Measurements from ENCODE around the gene STAB1.

Gene STAB1

DNA sequence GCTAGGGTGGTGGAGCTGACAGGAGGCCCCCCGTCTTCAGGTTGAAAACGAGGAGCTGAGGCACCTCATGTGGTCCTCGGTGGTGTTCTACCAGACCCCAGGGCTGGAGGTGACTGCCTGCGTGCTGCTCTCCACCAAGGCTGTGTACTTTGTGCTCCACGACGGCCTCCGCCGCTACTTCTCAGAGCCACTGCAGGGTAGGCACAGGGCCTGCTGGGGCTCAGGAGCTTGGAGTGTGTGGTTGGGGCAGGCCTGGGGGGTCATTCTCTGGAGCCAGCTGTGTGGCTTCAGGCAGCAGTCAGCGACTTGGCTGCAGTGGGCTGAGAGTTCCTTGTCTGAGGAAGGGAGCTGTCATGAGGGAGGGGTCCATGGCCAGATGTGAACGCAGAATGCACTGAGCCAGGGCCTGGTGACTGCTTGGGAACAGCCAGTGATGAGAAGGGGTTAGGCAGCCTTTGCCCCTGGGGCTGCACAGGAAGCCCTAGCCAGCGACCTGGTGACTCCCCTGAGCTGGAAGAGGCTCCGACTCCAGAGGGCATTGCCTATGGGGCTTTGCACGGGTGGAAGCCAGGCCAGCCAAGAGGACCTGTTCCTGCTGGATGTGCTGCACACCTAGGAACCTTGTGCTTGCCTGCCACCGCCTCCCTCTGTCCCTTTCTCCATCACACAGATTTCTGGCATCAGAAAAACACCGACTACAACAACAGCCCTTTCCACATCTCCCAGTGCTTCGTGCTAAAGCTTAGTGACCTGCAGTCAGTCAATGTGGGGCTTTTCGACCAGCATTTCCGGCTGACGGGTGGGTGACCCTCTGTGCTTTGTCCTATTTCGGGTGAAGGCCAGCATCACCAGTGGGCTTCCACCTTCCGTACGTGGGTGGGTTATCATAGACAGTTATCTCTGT is 4.9 kb upstream of the STAB1 start:
- H3K4me1 Mint-ChIP-seq = peaks cover 19% of the 10 kb centered on the region
- H3K36me3 Mint-ChIP-seq = peaks cover 51% of the 10 kb centered on the region
- H3K9me3 Mint-ChIP-seq = no peaks in the 10 kb centered on the region
- H3K4me3 Mint-ChIP-seq = no peak overlapping the region
- DNase-seq (ENCODE audit: low spot score in 2 of 2) = no peak
- no peak for ATAC-seq
- H3K27ac Mint-ChIP-seq = peak overlapping the region; percentile 36

DNA sequence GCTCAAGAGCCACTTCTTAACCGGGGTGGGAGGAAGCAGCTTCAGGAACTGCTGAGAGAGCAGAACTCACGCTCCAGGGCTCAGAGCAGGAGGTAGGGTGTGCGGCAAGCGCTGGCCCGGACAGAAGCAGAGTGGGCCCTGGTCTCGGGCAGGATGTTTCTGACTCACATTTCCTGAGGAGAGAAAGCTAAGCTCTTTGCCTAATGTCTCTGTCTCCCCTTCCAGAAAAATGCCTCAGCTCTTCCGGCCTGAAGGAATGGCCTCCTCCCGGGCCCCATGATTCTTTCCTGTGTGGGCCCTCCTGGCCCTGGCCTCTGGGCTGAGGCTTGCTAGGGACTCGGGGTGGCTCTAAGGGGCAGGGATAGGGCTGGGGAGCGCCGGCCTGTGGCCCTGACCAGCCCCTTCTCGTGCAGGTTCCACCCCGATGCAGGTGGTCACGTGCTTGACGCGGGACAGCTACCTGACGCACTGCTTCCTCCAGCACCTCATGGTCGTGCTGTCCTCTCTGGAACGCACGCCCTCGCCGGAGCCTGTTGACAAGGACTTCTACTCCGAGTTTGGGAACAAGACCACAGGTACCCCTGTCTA is 4.1 kb upstream of the STAB1 start:
- H3K36me3 Mint-ChIP-seq = peaks cover 44% of the 10 kb centered on the region
- ATAC-seq = peak; percentile 50
- H3K9me3 Mint-ChIP-seq = no peaks in the 10 kb centered on the region
- peak overlapping the region; percentile 36 for H3K27ac Mint-ChIP-seq
- DNase-seq (ENCODE audit: low spot score in 2 of 2) = no peak
- H3K4me1 Mint-ChIP-seq = peaks cover 19% of the 10 kb centered on the region
- H3K4me3 Mint-ChIP-seq = no peak overlapping the region

DNA sequence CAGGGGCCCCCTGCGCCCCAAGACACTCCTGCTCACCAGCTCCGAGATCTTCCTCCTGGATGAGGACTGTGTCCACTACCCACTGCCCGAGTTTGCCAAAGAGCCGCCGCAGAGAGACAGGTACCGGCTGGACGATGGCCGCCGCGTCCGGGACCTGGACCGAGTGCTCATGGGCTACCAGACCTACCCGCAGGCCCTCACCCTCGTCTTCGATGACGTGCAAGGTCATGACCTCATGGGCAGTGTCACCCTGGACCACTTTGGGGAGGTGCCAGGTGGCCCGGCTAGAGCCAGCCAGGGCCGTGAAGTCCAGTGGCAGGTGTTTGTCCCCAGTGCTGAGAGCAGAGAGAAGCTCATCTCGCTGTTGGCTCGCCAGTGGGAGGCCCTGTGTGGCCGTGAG is 3.1 kb upstream of the STAB1 start:
- DNase-seq (ENCODE audit: low spot score in 2 of 2) (no peak), ATAC-seq (no peak)
- Mint-ChIP-seq H3K9me3 (no peaks in the 10 kb centered on the region), H3K4me3 (no peak overlapping the region), H3K36me3 (peaks cover 40% of the 10 kb centered on the region), H3K27ac (no peak overlapping the region), H3K4me1 (peaks cover 19% of the 10 kb centered on the region)

DNA sequence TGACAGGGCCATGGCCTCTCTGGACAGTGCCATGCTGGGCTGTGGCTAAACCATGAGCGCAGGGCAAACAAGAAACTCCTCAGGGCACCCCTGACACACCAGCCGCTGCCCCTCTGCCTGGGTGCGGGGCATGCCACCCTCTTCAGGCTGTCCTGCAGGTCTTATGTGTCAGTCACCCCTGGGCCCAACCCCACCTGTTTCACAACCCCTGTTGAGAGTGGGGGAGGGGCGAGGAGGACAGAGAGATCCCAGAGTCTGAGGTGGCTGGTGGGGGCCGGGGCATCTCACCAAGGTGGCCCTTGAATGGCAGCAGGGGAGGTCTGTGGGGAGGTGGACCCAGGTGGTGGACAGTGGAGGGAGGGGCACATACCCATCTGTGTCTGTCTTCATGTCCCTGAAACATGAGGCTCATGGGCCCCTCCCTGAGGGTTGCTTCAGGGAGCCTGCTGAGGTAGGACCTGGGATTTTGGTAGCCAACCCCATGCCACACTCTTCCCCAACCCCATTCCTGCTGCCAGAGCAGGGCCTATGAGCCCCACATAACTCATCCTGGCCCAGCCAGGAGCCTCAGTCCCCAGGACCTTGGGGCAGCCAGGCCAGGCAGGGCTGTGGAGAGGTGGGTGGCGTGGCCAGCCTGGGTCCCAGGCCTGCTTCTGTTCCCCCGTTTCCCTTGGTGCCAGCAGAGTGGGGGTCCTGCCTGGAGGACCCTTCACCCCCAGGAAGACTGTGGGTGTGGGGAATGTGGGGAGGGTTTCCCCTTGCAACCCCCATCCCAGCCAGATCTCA is 1.7 kb upstream of the STAB1 start:
- H3K4me1 Mint-ChIP-seq = peaks cover 19% of the 10 kb centered on the region

DNA sequence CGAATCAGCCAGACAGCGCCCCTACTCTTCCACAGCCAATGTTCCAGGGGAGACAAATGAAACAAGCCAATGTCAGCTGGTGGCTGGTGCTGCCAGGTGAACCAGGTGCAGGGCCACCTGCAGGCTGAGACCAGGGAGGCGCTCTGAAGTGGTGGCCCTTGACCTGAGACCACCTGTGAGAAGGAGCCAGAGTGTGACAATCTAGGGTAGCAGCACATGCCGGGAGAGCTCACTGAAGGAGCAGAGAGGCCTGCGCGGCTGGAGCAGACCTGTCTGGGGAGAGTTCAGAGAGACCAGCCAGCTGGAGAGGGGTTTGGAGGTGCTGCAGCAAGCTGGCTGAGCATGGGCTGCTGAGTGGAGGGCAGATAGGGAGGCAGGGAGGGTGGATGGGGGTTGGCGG is 693 bp upstream of the STAB1 start:
- no peak for DNase-seq (ENCODE audit: low spot score in 2 of 2)
- Mint-ChIP-seq H3K4me1 (peaks cover 19% of the 10 kb centered on the region), H3K27ac (no peak overlapping the region), H3K36me3 (peaks cover 27% of the 10 kb centered on the region), H3K9me3 (no peaks in the 10 kb centered on the region), H3K4me3 (no peak overlapping the region)
- no peak for ATAC-seq

More for the DNA sequence above, 1.7 kb upstream of the STAB1 start:
- ATAC-seq (no peak), DNase-seq (ENCODE audit: low spot score in 2 of 2) (no peak)
- Mint-ChIP-seq H3K9me3 (no peaks in the 10 kb centered on the region), H3K36me3 (peaks cover 27% of the 10 kb centered on the region), H3K27ac (no peak overlapping the region), H3K4me3 (no peak overlapping the region)

DNA sequence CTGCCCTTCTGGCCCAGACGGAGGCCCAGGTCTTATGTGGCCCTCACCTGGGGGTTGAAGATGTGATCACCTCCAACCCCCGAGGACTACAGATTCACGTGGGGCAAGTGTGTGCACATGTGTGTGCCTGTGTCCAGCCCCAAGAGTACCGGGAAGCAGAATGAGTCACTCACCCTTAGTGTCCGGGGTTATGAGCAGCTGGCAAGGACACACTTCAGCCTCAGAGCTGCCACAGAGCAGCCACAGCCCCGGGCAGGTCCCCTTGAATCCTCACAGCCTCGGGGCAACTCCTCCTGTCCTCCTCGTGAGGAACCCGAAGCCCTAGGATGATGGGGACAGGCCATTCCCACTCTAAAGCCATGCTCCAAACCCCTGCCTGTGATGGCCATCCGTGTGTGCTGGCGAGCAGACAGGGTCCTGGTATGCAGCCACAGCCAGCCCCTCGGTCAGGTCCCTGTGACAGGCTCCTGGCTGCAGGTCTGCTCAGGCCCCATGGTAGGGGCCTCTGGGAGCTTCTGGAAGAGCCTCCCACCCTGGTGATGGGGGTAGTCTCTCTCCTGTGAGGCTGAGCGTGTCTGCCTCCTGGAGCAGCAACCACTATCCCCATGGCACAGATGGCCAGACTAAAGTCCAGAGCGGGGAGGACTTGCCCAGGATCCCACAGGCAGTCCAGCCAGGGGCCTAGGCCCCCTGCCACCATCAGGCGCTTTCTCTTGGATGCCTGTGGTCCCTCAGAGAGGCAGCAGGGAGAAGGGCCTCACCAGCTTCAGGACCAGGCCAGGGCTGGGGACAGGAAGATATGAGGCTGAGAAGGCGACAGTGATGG is 852 bp downstream of the STAB1 start:
- Mint-ChIP-seq H3K4me3 (no peak overlapping the region), H3K27ac (no peak overlapping the region)

DNA sequence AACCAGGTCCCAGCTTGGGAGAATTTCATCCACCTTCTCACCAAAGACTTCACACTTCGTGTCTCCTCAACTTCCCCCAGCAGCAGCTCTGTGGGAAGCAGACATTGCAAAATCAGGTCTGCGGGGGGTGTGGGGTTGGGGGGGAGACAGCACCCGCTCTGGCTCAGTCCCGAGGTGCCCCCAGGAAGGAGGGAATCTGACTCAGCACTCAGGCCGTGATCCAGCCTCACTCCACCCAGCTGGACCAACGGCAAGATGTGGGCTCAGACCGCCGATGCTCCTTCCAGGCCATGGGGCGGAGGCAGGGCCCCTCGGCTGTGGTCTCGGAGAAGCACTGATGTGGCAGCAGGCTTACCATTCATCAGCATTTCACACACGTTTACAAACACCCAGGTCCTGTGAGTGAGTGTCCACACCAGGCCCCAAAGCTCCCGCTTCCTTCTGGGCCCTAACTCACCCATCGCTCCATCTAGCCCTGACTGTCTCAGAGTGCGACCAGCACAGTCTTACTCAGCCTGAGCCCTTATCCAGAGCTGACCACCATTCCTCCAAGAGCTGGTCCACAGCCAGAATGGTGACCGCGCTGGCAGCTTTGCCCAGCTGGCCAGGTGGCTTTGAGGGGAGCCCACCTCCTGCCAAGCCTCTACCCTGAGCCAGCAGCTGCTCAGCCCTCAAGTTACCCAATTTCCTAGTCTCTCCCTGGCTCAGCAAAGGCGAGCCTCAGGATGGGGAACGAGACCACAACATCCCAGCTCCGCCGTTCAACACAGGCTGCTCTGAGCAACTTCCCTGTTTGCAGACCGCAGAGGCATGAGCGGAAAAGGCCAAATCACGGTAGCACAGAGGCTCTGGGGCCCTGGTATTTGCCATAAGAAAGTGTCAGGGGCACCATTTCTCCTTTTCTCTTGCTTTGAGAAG is 3.3 kb downstream of the STAB1 start:
- H3K27ac Mint-ChIP-seq = no peak overlapping the region

More for the DNA sequence above, 852 bp downstream of the STAB1 start:
- ATAC-seq (no peak), DNase-seq (ENCODE audit: low spot score in 2 of 2) (no peak)
- H3K4me1 Mint-ChIP-seq = peaks cover 7% of the 10 kb centered on the region
- H3K9me3 Mint-ChIP-seq = no peaks in the 10 kb centered on the region
- peaks cover 16% of the 10 kb centered on the region for H3K36me3 Mint-ChIP-seq

DNA sequence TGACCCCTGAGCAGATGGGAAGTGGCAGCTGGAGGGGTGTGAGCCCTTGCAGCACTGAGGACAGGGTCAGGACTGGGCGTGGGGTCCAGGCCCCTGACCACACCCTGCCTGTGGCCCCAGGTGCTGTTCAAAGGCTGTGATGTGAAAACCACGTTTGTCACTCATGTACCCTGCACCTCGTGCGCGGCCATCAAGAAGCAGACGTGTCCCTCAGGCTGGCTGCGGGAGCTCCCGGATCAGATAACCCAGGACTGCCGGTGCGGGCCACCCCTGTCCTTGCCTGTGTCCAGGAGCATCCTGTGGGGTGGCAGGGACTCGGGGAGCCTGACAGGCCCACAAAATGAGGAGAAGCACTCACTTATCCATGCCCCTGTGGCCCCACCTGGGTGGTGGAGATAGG is 5.9 kb downstream of the STAB1 start:
- Mint-ChIP-seq H3K4me1 (no peaks in the 10 kb centered on the region), H3K9me3 (no peaks in the 10 kb centered on the region), H3K36me3 (no peaks in the 10 kb centered on the region), H3K27ac (no peak overlapping the region), H3K4me3 (no peak overlapping the region)
- ATAC-seq (no peak), DNase-seq (ENCODE audit: low spot score in 2 of 2) (no peak)

More for the DNA sequence above, 3.3 kb downstream of the STAB1 start:
- Mint-ChIP-seq H3K36me3 (no peaks in the 10 kb centered on the region), H3K4me3 (no peak overlapping the region), H3K4me1 (peaks cover 7% of the 10 kb centered on the region), H3K9me3 (no peaks in the 10 kb centered on the region)
- ATAC-seq (no peak), DNase-seq (ENCODE audit: low spot score in 2 of 2) (no peak)

DNA sequence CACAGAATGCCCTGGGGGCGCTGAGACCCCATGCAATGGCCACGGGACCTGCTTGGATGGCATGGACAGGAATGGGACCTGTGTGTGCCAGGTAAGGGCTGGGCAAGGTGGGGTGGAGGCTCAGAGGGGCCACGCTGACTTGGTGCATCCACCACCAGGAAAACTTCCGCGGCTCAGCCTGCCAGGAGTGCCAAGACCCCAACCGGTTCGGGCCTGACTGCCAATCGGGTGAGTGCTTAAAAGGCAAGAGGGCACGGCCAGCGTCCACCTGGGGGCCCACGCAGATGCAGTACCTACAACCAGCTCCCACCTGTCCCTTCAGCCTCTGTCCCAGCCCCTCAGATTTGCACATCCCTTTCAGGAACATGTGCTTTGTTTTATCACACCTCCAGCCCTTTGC is 6.9 kb downstream of the STAB1 start:
- H3K9me3 Mint-ChIP-seq = no peaks in the 10 kb centered on the region
- no peaks in the 10 kb centered on the region for H3K36me3 Mint-ChIP-seq
- no peak for DNase-seq (ENCODE audit: low spot score in 2 of 2)
- no peak for ATAC-seq
- H3K4me3 Mint-ChIP-seq = no peak overlapping the region
- no peaks in the 10 kb centered on the region for H3K4me1 Mint-ChIP-seq
- no peak overlapping the region for H3K27ac Mint-ChIP-seq

DNA sequence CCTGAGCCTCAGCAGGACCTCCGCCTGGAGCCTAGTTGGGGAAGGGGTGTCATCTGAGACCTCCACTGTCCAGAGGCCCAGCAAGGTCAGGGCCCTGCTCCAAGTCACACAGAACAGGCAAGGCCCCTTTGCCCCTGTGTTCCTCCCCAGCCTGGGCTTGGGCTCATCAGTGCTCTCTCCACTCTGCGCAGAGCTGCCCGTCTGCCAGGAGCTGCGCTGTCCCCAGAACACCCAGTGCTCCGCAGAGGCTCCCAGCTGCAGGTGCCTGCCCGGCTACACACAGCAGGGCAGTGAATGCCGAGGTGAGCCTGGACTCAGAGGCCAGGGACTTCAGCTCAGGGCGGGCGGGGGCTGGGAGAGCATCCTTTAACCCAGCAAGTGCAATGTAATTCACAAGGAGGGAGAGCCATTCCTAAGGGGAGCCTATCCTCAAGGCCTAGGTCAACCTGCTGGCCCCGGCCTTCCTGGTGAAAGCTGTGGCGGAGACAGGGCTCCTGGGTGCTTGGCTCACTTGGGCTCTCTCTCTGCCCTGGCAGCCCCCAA is 7.7 kb downstream of the STAB1 start:
- Mint-ChIP-seq H3K36me3 (no peaks in the 10 kb centered on the region), H3K4me1 (no peaks in the 10 kb centered on the region), H3K9me3 (no peaks in the 10 kb centered on the region), H3K27ac (no peak overlapping the region), H3K4me3 (no peak overlapping the region)
- DNase-seq (ENCODE audit: low spot score in 2 of 2) = no peak
- no peak for ATAC-seq

DNA sequence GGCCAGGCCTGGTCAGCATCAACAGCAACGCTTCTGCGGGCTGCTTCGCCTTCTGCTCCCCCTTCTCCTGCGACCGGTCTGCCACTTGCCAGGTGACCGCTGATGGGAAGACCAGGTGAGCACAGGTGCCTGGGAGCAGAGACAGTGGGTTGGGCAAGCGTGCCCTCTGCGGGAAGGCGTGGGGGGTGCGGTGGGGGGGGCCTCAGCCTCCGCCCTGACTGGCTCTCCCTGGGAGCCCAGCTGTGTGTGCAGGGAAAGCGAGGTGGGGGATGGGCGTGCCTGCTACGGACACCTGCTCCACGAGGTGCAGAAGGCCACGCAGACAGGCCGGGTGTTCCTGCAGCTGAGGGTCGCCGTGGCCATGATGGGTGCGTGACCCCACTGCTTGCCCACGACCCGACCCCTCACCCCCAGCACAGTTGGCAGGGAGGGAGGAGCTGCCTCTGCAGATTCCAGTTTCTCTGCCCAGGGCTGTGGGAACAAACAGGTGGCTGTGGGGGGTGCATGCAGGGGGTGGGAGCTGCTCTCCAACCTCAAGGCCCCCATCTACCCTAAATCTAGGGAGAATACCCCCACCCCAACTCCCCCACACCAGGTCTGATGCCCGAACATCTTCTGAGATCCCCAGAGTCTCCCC is 8.8 kb downstream of the STAB1 start:
- H3K9me3 Mint-ChIP-seq = no peaks in the 10 kb centered on the region
- no peak for ATAC-seq
- DNase-seq (ENCODE audit: low spot score in 2 of 2) = no peak
- H3K4me3 Mint-ChIP-seq = no peak overlapping the region
- H3K4me1 Mint-ChIP-seq = no peaks in the 10 kb centered on the region
- no peak overlapping the region for H3K27ac Mint-ChIP-seq
- no peaks in the 10 kb centered on the region for H3K36me3 Mint-ChIP-seq

DNA sequence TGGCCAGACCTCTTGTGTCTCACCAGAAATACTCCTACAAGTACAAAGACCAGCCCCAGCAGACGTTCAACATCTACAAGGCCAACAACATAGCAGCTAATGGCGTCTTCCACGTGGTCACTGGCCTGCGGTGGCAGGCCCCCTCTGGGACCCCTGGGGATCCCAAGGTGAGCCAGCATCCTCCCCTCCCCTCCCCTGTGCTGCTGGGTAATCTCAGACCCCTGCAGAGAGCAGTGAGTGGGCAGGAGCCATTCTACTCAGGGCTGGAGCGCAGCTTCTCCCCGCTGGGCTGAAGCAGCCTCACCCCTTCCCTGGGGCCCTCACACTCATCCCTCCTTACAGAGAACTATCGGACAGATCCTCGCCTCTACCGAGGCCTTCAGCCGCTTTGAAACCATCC is 9.8 kb downstream of the STAB1 start:
- no peaks in the 10 kb centered on the region for H3K9me3 Mint-ChIP-seq
- no peak for DNase-seq (ENCODE audit: low spot score in 2 of 2)
- no peak overlapping the region for H3K27ac Mint-ChIP-seq
- no peaks in the 10 kb centered on the region for H3K36me3 Mint-ChIP-seq
- H3K4me3 Mint-ChIP-seq = no peak overlapping the region
- H3K4me1 Mint-ChIP-seq = no peaks in the 10 kb centered on the region
- no peak for ATAC-seq

DNA sequence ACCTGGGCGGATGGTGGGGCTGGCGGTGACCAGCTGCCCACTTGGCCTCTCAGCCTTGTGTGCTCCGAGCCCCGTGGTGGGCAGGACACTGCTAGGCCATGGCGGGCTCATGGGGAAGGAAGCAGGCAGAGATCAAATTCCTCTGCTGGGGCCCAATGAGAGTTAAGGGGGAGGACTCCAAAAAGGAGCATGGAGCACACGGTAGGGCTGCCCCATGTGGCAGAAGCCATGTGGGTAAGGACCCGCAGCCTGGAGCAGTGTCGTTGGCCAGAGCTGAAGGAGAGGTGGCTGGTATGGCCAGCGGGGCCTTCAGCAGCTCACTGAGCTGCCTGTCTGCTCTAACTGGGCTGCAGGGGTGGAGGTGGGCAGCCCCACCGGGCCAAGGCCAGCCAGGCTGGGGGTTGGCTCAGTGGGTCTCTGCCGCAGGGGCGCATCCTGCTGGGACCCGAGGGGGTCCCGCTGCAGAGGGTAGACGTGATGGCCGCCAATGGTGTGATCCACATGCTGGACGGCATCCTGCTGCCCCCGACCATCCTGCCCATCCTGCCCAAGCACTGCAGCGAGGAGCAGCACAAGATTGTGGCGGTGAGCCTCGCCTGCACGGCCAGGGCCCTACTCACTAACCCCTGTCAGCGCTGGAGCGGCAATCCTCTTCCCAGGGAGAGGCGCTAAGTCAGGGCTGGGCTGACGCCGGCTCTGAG is 11.3 kb downstream of the STAB1 start:
- ATAC-seq (no peak), DNase-seq (ENCODE audit: low spot score in 2 of 2) (no peak)
- no peak overlapping the region for H3K27ac Mint-ChIP-seq
- no peaks in the 10 kb centered on the region for H3K4me1 Mint-ChIP-seq
- H3K4me3 Mint-ChIP-seq = no peak overlapping the region
- H3K36me3 Mint-ChIP-seq = no peaks in the 10 kb centered on the region
- H3K9me3 Mint-ChIP-seq = no peaks in the 10 kb centered on the region
